Activated naive CD4-positive, alpha-beta T cell treated with anti-CD3 and anti-CD28 coated beads, Interleukin-2, amount 50 U/mL, for 72 hours (primary cell): Measurements from ENCODE around the gene HARS1. TPM values are rescaled to one million over a fixed set of nuclear protein-coding genes. Genes with fewer than 3 reads are reported as not detected.
A peak's percentile ranks its signal among the peaks of the same experiment; 100 is the strongest.
"Not testable (repeated sequence)": the region's sequence is repeated elsewhere in the genome, so short reads cannot be mapped to it uniquely, and the experiment has no call there.

Source experiments
- ATAC-seq, 2 donors: fragments of 150-1000 bp; cut with Tn5 transposase; 2 replicates each; pipeline ENCODE4 v1.10.0; 2021; ENCODE audit warnings: mild to moderate bottlenecking in 2 of 2, moderate library complexity in 2 of 2
- DNase-seq, 2 donors: peaks; one replicate each; pipeline ENCODE4 v3.0.0; 2021 to 2022; ENCODE audit warnings: low spot score in 2 of 2
- H3K27ac Mint-ChIP-seq, 2 donors: one replicate each; pipeline ENCODE4 v1.8.0; 2022; ENCODE audit warnings: mild to moderate bottlenecking in 2 of 2, mixed read lengths in 2 of 2
- H3K36me3 Mint-ChIP-seq, 2 donors: one replicate each; pipeline ENCODE4 v1.8.0; 2022; ENCODE audit warnings: mixed read lengths in 2 of 2
- H3K9me3 Mint-ChIP-seq, 2 donors: one replicate each; pipeline ENCODE4 v1.8.0; 2022; ENCODE audit warnings: mixed read lengths in 2 of 2
- total RNA-seq, 2 donors: library from RNA; stranded (reverse); gene quantifications; one replicate each; pipeline ENCODE4 v1.2.3, GENCODE V29; 2022

Gene HARS1
- total RNA-seq, 2 donors from 2014 or later: 78.9 to 94.6 TPM

DNA sequence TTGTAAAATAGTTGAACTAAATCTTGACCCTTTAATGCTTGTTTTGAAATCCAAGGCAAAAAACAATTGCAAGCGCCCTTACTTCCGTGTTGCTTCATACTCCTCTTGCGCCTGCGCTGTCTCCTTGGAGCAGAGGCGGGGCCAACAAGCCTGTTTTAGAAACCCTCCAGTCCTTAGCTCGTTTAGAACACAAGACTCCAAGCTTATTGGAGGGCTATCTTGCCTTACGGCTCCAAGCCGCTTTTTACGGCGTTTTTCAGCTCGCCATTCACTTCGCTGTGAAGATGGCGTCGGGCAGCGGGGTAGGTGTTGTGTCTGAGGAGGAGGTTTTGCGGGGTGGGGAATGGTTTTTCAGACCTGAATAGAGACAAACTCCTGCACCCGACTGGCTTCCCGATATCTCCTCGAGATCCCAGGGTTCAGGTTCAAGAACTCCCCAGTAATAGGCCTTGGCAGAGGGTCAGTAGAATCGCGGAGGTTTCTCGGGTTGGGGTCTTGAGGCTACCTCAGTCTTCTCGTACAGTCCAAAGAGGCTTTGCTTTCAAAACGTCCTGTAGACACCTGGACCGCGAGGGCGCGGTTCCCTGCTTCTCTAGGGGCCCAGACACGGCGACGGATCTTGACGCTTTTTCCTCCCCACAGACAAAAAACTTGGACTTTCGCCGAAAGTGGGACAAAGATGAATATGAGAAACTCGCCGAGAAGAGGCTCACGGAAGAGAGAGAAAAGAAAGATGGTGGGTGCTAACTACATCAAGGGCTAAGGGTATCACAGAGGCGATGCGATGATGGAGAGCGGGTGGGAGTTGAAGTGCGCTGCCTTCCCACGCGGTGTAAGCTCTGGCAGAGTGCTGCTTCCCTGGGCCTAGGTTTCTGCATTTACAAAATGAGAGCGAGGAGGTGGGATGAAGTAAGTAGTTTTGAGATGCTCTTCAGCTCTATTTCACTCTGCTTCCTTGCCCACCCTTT, 9.3 kb upstream of the HARS1 start, which contains the start of gene ZMAT2:
TSS of gene ZMAT2 (plus strand) at position 271 of the 968 bp plus-strand sequence. CDS start at position 285, 14 bp downstream.
- H3K9me3 Mint-ChIP-seq: no peaks in the 10 kb centered on the region
- ATAC-seq (peak; percentile 97 to 99), DNase-seq (peak; percentile 84 to 90)
- peaks cover 34 to 38% of the 10 kb centered on the region in 2 donors for H3K36me3 Mint-ChIP-seq
- H3K27ac Mint-ChIP-seq: peak within 1 kb of the TSS; percentile 96 to 99

DNA sequence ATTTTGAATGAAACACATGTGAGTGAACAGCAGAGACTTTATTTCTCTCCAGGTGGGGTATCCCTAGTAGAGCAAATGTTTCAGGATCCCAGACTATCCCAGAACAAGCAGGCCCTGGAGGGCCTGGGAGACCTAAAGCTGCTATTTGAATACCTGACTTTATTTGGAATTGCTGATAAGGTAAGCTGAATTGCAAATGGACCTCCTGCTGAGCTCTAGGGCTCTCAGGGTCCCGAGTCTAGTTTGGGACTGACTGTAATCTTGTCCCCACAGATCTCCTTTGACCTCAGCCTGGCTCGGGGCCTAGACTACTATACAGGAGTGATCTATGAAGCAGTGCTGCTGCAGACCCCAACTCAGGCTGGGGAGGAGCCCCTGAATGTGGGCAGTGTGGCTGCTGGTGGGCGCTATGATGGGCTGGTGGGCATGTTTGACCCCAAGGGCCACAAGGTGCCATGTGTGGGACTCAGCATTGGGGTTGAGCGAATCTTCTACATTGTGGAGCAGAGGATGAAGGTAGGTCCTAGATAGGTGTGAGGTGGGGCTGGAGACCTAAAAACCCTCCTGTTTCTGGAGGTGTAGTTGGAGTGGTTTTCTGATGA, 5.8 kb upstream of the HARS1 start:
- Mint-ChIP-seq H3K36me3 (peaks cover 27 to 31% of the 10 kb centered on the region in 2 donors), H3K9me3 (no peaks in the 10 kb centered on the region), H3K27ac (no peak overlapping the region)
- no peak for ATAC-seq
- no peak for DNase-seq

- Mint-ChIP-seq H3K27ac (no peak overlapping the region), H3K9me3 (no peaks in the 10 kb centered on the region), H3K36me3 (peaks cover 23 to 33% of the 10 kb centered on the region in 2 donors)
- ATAC-seq (no peak), DNase-seq (no peak)
Observed at GRCh38 chr5:140694276-140694675, 3.1 kb upstream of the HARS1 start.

- peaks cover 18 to 22% of the 10 kb centered on the region in 2 donors for H3K36me3 Mint-ChIP-seq
- ATAC-seq (peak in 1 of 2 donors; percentile 37), DNase-seq (no peak)
- no peaks in the 10 kb centered on the region for H3K9me3 Mint-ChIP-seq
- H3K27ac Mint-ChIP-seq: peak overlapping the region; percentile 97 to 99
Observed at GRCh38 chr5:140690376-140690932, 716 bp downstream of the HARS1 start.

DNA sequence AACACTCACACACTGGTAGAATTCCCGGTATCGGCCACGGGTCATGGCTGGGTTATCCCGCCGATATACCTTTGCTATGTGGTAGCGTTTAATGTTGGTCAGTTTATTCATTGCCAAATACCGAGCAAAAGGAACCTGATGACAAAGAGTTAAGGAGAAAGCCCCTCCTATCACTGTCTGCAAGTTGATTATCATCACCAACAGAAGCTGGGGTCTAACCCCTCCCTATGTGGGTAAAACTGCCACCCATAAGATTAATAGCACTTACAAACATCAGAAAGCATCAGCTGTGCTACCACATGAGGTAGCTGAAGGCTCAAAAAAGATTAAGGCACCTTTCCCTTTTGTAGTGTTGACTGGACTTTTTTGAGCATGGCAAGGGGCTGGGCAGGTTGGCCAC, 12.2 kb downstream of the HARS1 start:
- no peaks in the 10 kb centered on the region for H3K9me3 Mint-ChIP-seq
- H3K27ac Mint-ChIP-seq: no peak overlapping the region
- DNase-seq (no peak), ATAC-seq (no peak)
- H3K36me3 Mint-ChIP-seq: no peaks in the 10 kb centered on the region

- H3K27ac Mint-ChIP-seq: no peak overlapping the region
Observed at GRCh38 chr5:140677947-140678346, 13.2 kb downstream of the HARS1 start.

DNA sequence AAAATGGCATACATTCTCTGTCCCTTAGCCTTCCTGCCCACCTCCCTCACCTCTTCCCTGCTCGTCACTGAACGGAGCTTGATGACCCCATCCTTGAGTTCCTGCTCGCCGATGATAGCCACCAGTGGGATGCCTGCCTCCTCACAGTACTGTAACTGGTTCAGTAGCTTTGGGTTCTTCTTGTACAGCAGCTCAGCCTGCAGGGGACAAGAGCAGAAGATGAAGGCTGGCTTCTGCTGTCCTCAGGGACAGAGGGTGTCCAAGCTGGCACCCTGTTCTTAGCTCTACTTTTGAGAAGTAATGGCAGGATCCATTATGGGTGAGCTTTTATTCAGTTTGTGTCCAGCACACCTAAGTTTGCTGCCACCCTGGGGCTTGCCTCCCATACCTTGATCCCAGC, 16.5 kb downstream of the HARS1 start:
- no peaks in the 10 kb centered on the region for H3K36me3 Mint-ChIP-seq
- ATAC-seq: peak in 1 of 2 donors; percentile 6
- peak overlapping the region in 1 of 2 donors; percentile 53 for H3K27ac Mint-ChIP-seq
- no peaks in the 10 kb centered on the region for H3K9me3 Mint-ChIP-seq
- DNase-seq: no peak

More at GRCh38 chr5:140677947-140678346, 13.2 kb downstream of the HARS1 start:
- no peak for ATAC-seq
- Mint-ChIP-seq H3K9me3 (no peaks in the 10 kb centered on the region), H3K36me3 (no peaks in the 10 kb centered on the region)
- no peak for DNase-seq

DNA sequence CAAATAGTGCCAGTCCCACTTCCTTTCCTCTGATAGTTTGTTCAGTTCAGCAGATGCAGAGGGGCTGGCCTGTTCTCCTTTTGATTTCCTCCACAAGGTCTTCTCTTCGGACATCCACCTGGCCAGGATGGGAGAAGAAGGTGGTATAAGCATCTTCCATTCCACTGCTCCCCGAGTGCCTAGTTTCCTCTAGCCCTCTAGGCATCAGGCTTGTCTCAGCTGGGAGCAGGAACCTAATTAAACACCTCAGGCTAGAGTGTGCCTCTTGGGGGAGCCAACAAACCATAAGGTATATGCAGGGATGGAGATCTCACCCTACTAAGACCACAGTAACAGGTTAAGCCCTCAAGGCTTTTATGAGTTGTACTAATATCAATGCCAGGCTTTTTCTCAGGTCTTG, 17.0 kb downstream of the HARS1 start:
- Mint-ChIP-seq H3K9me3 (no peaks in the 10 kb centered on the region), H3K36me3 (peaks cover 0 to 3% of the 10 kb centered on the region in 2 donors), H3K27ac (peak overlapping the region; percentile 53 to 87)
- DNase-seq (no peak), ATAC-seq (no peak)

- H3K36me3 Mint-ChIP-seq: peaks cover under 1 to 7% of the 10 kb centered on the region in 2 donors
- DNase-seq (no peak), ATAC-seq (peak in 1 of 2 donors; percentile 19)
- H3K9me3 Mint-ChIP-seq: no peaks in the 10 kb centered on the region
- H3K27ac Mint-ChIP-seq: peak within 1 kb of the TSS; percentile 53 to 87
Observed at GRCh38 chr5:140673187-140673976, 17.8 kb downstream of the HARS1 start, which contains the start of gene DND1. Gene DND1 (minus strand): TSS chr5:140673576. CDS start chr5:140673542, 34 bp downstream.

DNA sequence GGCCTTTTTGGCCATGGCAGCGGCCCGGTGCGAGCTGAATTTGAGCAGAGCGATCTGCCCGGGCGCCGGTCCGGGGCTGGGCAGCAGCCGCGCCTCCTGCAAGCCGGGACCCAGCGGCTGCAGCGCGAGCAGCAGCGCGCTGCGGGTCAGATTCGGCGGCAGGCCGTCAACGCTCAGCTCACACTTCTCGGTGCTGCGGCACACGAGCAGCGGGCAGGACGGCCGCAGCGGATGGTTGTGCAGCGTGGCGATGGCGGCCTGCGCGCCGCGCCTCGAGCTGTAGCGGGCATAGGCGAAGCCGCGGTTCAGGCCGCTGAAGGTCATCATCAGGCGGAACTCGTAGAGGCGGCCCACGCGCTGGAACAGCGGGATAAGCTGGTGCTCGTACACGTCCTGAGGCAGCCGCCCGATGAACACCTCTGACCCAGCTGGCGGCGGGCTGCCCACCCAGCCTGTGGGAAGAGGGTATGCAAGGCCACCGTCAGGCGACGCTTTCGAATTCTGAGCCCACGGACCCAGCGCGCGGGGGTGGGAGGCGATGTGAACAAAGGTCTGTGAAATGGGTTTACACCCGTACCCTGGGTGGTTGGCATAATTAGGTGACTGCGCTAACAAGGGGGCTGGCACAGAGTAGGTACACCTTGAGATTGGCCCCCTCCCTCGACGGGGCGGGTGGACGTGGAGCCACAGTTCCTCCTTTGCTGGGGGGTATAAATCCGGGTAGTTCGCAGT, 18.5 kb downstream of the HARS1 start:
- no peaks in the 10 kb centered on the region for H3K9me3 Mint-ChIP-seq
- peaks cover 8 to 14% of the 10 kb centered on the region in 2 donors for H3K36me3 Mint-ChIP-seq
- DNase-seq: no peak
- peak in 1 of 2 donors; percentile 51 for ATAC-seq
- no peak overlapping the region for H3K27ac Mint-ChIP-seq

- H3K27ac Mint-ChIP-seq: peak overlapping the region in 1 of 2 donors; percentile 79
- peaks cover 17 to 22% of the 10 kb centered on the region in 2 donors for H3K36me3 Mint-ChIP-seq
- no peaks in the 10 kb centered on the region for H3K9me3 Mint-ChIP-seq
- no peak for DNase-seq
- ATAC-seq: no peak
Observed at GRCh38 chr5:140671472-140672125, 19.6 kb downstream of the HARS1 start.

- not testable (repeated sequence) for H3K27ac Mint-ChIP-seq, H3K9me3 Mint-ChIP-seq, ATAC-seq, DNase-seq
- peaks cover 22 to 27% of the 10 kb centered on the region in 2 donors for H3K36me3 Mint-ChIP-seq
Observed at GRCh38 chr5:140671035-140671434, 20.1 kb downstream of the HARS1 start.

GRCh38 chr5:140664359-140665119, 26.6 kb downstream of the HARS1 start, which contains the start of gene WDR55:
Gene WDR55 (plus strand): TSS chr5:140664904. CDS start chr5:140664913, 9 bp downstream.
- Mint-ChIP-seq H3K36me3 (peaks cover 43 to 53% of the 10 kb centered on the region in 2 donors), H3K27ac (peak within 1 kb of the TSS; percentile 95 to 99), H3K9me3 (peaks cover 0 to 4% of the 10 kb centered on the region in 2 donors)
- peak; percentile 97 to 98 for ATAC-seq
- DNase-seq: peak; percentile 94 to 96

DNA sequence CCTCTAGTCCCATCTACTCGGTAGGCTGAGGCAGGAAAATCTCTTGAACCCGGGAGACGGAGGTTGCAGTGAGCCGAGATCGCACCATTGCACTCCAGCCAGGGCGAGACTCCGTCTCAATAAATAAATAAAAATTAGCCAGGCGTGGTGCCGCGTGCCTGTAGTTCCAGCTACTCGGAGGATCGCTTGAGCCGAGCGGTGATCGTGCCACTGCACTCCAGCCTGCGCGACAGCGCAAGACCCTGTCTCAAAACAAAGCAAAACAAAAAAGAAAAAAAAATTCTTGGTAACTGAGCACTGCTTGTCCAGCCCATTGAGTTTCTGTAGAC, 27.2 kb downstream of the HARS1 start:
- ATAC-seq (no peak), DNase-seq (no peak)
- H3K27ac Mint-ChIP-seq: peak overlapping the region; percentile 95 to 99
- peaks cover 38 to 54% of the 10 kb centered on the region in 2 donors for H3K36me3 Mint-ChIP-seq
- H3K9me3 Mint-ChIP-seq: peaks cover 0 to 4% of the 10 kb centered on the region in 2 donors
